HCT116 (cell line): ENCODE results near the gene ENHO. TPM values are rescaled to one million over a fixed set of nuclear protein-coding genes. Genes with fewer than 3 reads are reported as not detected.

Experiments used
- ATAC-seq: fragments of 200-7000 bp; cut with Tn5 transposase; 2 replicates; pipeline ENCODE4 v1.9.1; 2020; ENCODE audit warnings: mild to moderate bottlenecking, moderate library complexity
- BruUV-seq: library from RNA; stranded (reverse); fragments of 400-500 nt; replicated peaks from 2 replicates; lab custom pipeline; 2021; lab: Mats Ljungman, UMichigan
- CTCF ChIA-PET: fragments of 300-600 bp; sonication (Branson Sonifier 250); formaldehyde crosslinking; loops from one replicate; lab custom pipeline; 2021; ENCODE audit warnings: antibody characterized with exemption; lab: Charles Lee
- POLR2A ChIA-PET: fragments of 300-600, 350-600 bp; sonication (Branson Sonifier 250); formaldehyde crosslinking; loops from one replicate; lab custom pipeline; 2021; ENCODE audit warnings: antibody characterized with exemption; lab: Charles Lee
- RAD21 ChIA-PET, 2 experiments: fragments of 300-600 bp; sonication (Branson Sonifier 250); formaldehyde crosslinking; loops; one replicate each; lab custom pipeline; 2023; ENCODE audit warnings: low total read pairs in 2 of 2; ENCODE audit not compliant: uncharacterized antibody in 2 of 2, unreplicated experiment in 2 of 2, low non-redundant PET in 1 of 2; lab: Charles Lee
- DNase-seq: peaks from one replicate; pipeline ENCODE4 v3.0.0-alpha.2; 2010; ENCODE audit warnings: low read depth, low spot score
- H2AFZ ChIP-seq: fragments of 200-600 bp; shearing (Covaris generic), sonication (generic); 2 replicates; pipeline ENCODE4 v1.6.1; 2017; ENCODE audit warnings: low read depth, mixed run types, mixed read lengths, antibody characterized with exemption, low read length; ENCODE audit not compliant: poor library complexity, severe bottlenecking
- H3K27ac ChIP-seq: 2 replicates; pipeline ENCODE4 v1.5.1; 2012; ENCODE audit warnings: low read depth, low read length
- H3K27me3 ChIP-seq: fragments of 200-600 bp; sonication (generic); 2 replicates; pipeline ENCODE4 v1.6.1; 2016; ENCODE audit warnings: mixed run types, low read length, mixed read lengths; ENCODE audit not compliant: insufficient read depth
- H3K36me3 ChIP-seq, 2 experiments: fragments of 200-500 bp in 1 of 2; fragments of 200-600 bp in 1 of 2; sonication (Bioruptor generic) in 1 of 2; sonication (generic) in 1 of 2; 2 replicates each; pipeline versions ENCODE4 v1.5.1 to v1.6.1; 2014 to 2016; ENCODE audit warnings: low read length in 2 of 2, inconsistent platforms in 1 of 2, mixed read lengths in 1 of 2, mixed run types in 1 of 2; ENCODE audit not compliant: insufficient read depth in 2 of 2, control insufficient read depth in 1 of 2
- H3K4me1 ChIP-seq, 2 experiments: fragments of 200-600 bp in 1 of 2; sonication (generic) in 1 of 2; 2 replicates each; pipeline versions ENCODE4 v1.5.1 to v1.6.1; 2012 to 2017; ENCODE audit warnings: low read length in 2 of 2, inconsistent platforms in 1 of 2, mild to moderate bottlenecking in 1 of 2, mixed read lengths in 1 of 2, mixed run types in 1 of 2, moderate library complexity in 1 of 2; ENCODE audit not compliant: insufficient read depth in 2 of 2, control insufficient read depth in 1 of 2
- H3K4me2 ChIP-seq: fragments of 200-600 bp; sonication (generic); 2 replicates; pipeline ENCODE4 v1.6.1; 2017; ENCODE audit warnings: mixed run types, low read length, mixed read lengths
- H3K4me3 ChIP-seq, 2 experiments: fragments of 200-600 bp in 1 of 2; sonication (generic) in 1 of 2; replicated peaks in 1 of 2; 2 replicates each; pipeline ENCODE4 v1.5.1; 2011 to 2016; ENCODE audit warnings: low read length in 2 of 2, control low read depth in 1 of 2, low read depth in 1 of 2, mild to moderate bottlenecking in 1 of 2, mixed read lengths in 1 of 2, mixed run types in 1 of 2
- H3K79me2 ChIP-seq: fragments of 200-600 bp; sonication (generic); 2 replicates; pipeline ENCODE4 v1.6.1; 2017; ENCODE audit warnings: mild to moderate bottlenecking, mixed run types, low read length, moderate library complexity, mixed read lengths; ENCODE audit not compliant: insufficient read depth
- H3K9ac ChIP-seq: fragments of 200-600 bp; sonication (generic); 2 replicates; pipeline ENCODE4 v1.6.1; 2016; ENCODE audit warnings: low read length, mixed read lengths
- H3K9me2 ChIP-seq: fragments of 200-600 bp; sonication (generic), shearing (Covaris generic); 2 replicates; pipeline ENCODE4 v1.6.1; 2017; ENCODE audit warnings: mixed run types, mild to moderate bottlenecking, moderate library complexity; ENCODE audit not compliant: insufficient read depth
- H3K9me3 ChIP-seq, 2 experiments: fragments of 200-500 bp in 1 of 2; fragments of 200-600 bp in 1 of 2; sonication (Bioruptor generic) in 1 of 2; sonication (generic) in 1 of 2; 2 replicates each; pipeline ENCODE4 v1.6.1; 2014 to 2017; ENCODE audit warnings: low read length in 2 of 2, mixed read lengths in 2 of 2, inconsistent platforms in 1 of 2, low read depth in 1 of 2, mild to moderate bottlenecking in 1 of 2, mixed run types in 1 of 2, moderate library complexity in 1 of 2; ENCODE audit not compliant: control insufficient read depth in 1 of 2, insufficient read depth in 1 of 2
- H4K20me1 ChIP-seq: fragments of 200-600 bp; sonication (generic), shearing (Covaris generic); 2 replicates; pipeline ENCODE4 v1.6.1; 2017; ENCODE audit warnings: mixed run types, mild to moderate bottlenecking, moderate library complexity; ENCODE audit not compliant: insufficient read depth
- CEBPB ChIP-seq: IDR thresholded peaks from 2 replicates; pipeline ENCODE4 v1.6.1; 2012; ENCODE audit warnings: low read depth
- FOSL1 ChIP-seq: IDR thresholded peaks from 2 replicates; pipeline ENCODE4 v1.6.1; 2012; ENCODE audit warnings: low read depth
- JUND ChIP-seq: IDR thresholded peaks from 2 replicates; pipeline ENCODE4 v1.6.1; 2012
- YY1 ChIP-seq: IDR thresholded peaks from 2 replicates; pipeline ENCODE4 v1.6.1; 2011; ENCODE audit warnings: low read length, low read depth, moderate library complexity, mild to moderate bottlenecking; ENCODE audit not compliant: insufficient replicate concordance; ENCODE audit errors: extremely low read depth
- intact Hi-C: fragments of 100-400 bp; cut with micrococcal nuclease; formaldehyde crosslinking; loops from 2 replicates; pipeline ENCODE4 v1.10.0; 2022
- total RNA-seq: library from RNA; stranded (reverse); gene quantifications from one replicate; pipeline ENCODE4 v1.2.1, GENCODE V29; 2021; ENCODE audit not compliant: unreplicated experiment
- TF ChIP-seq, protein P1 (sequence below), 3 experiments: fragments of 200-600 bp in 1 of 3; sonication (generic) in 1 of 3; IDR thresholded peaks in 2 of 3; conservative IDR thresholded peaks in 1 of 3; 2 replicates each; pipeline ENCODE4 v1.5.1; 2012 to 2017; ENCODE audit warnings: low read depth in 2 of 3, low read length in 2 of 3, antibody characterized with exemption in 1 of 3, borderline replicate concordance in 1 of 3, control low read depth in 1 of 3, mild to moderate bottlenecking in 1 of 3, mixed read lengths in 1 of 3, mixed run types in 1 of 3, moderate library complexity in 1 of 3; ENCODE audit not compliant: insufficient read depth in 1 of 3
- TF ChIP-seq, protein P2 (sequence below): IDR thresholded peaks from 2 replicates; pipeline ENCODE4 v1.6.1; 2011; ENCODE audit warnings: mild to moderate bottlenecking, low read length, moderate library complexity; ENCODE audit not compliant: insufficient replicate concordance; ENCODE audit errors: extremely low read depth

Gene ENHO
- total RNA-seq, 1 experiment from 2014 or later, result 6.1 TPM

DNA sequence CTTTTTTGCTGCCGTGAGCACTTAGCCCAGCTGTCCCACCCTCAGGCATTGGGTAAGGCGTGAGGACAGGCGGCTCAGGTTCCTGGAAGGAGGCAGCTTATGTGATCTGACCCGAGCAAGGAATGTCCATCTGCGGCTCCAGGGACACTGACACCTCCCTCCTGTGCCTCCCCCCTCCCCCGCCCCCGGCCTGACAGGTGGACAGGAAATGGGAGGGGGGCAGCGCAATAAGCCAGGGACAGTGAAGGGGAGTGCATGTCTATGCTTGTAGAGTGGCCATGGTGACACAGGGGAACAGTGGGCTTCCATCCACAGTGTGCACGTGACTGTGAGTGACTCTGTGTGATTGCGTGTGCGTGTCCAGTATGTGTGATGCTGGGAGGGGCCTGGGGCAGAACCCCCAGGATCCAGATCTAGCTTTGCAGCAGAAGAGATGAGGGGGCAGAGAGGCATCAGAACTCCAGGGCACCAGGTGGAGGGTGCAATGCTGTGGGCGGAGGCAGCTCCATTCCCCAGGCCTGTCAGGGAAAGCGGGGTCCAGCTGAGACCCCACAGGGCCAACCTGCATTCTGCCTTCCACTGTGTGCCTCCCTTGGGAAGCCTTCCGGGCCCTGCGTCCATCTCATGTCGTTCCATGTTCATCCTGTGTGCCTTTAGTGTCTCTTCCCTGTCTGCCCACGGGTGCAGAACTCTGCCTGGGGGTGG, 36.3 kb upstream of the ENHO start (continued):
- TF ChIP-seq, protein P1, sequence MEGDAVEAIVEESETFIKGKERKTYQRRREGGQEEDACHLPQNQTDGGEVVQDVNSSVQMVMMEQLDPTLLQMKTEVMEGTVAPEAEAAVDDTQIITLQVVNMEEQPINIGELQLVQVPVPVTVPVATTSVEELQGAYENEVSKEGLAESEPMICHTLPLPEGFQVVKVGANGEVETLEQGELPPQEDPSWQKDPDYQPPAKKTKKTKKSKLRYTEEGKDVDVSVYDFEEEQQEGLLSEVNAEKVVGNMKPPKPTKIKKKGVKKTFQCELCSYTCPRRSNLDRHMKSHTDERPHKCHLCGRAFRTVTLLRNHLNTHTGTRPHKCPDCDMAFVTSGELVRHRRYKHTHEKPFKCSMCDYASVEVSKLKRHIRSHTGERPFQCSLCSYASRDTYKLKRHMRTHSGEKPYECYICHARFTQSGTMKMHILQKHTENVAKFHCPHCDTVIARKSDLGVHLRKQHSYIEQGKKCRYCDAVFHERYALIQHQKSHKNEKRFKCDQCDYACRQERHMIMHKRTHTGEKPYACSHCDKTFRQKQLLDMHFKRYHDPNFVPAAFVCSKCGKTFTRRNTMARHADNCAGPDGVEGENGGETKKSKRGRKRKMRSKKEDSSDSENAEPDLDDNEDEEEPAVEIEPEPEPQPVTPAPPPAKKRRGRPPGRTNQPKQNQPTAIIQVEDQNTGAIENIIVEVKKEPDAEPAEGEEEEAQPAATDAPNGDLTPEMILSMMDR (IDR thresholded peaks at IDR 0.05 in 2 of 3, conservative IDR thresholded peaks at IDR 0.05 in 1 of 3; ENCODE audit: borderline replicate concordance in 1 of 3, insufficient read depth in 1 of 3, low read depth in 2 of 3, low read length in 2 of 3), result no peak
- TF ChIP-seq JUND (no peak), FOSL1 (no peak)
- TF ChIP-seq, protein P2, sequence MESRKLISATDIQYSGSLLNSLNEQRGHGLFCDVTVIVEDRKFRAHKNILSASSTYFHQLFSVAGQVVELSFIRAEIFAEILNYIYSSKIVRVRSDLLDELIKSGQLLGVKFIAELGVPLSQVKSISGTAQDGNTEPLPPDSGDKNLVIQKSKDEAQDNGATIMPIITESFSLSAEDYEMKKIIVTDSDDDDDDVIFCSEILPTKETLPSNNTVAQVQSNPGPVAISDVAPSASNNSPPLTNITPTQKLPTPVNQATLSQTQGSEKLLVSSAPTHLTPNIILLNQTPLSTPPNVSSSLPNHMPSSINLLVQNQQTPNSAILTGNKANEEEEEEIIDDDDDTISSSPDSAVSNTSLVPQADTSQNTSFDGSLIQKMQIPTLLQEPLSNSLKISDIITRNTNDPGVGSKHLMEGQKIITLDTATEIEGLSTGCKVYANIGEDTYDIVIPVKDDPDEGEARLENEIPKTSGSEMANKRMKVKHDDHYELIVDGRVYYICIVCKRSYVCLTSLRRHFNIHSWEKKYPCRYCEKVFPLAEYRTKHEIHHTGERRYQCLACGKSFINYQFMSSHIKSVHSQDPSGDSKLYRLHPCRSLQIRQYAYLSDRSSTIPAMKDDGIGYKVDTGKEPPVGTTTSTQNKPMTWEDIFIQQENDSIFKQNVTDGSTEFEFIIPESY, result no peak

DNA sequence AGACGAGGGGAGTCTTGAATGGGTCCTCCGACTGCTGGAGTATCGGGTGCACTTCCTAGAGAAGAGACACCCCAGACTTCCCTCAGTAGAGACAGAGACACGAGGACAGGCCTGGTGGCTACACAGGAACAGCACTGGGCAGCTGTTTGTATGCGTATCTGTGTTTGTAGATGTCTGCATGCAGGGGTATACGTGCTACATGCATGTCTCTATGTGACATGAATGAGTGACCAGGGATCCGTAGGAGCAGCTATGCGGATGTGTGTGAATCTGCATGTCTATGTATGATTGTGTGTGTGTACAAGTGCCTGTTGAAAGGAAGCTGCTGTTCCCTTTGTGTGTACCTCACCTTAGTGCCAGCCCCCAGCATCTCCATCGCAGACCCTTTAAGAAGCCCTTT, 35.6 kb upstream of the ENHO start:
- ChIA-PET POLR2A (no interaction called here), RAD21 (no interaction called here), CTCF (interaction anchor here (1.2 to 1.4 kb wide), 2 partner anchors 33 to 155 kb away, joined by 3 to 4 read pairs; no protein-coding TSS in a partner anchor)
- H2AFZ ChIP-seq, result no peak overlapping the region
- no peak overlapping the region for H3K4me3 ChIP-seq
- TF ChIP-seq CEBPB (no peak), YY1 (no peak), JUND (no peak)
- H4K20me1 ChIP-seq, result no peaks in the 10 kb centered on the region
- ATAC-seq (no peak), DNase-seq (no peak)
- no peaks in the 10 kb centered on the region for H3K9me2 ChIP-seq
- H3K9ac ChIP-seq, result no peak overlapping the region
- no peaks in the 10 kb centered on the region for H3K36me3 ChIP-seq
- intact Hi-C loops, result no loop called here
- no peaks in the 10 kb centered on the region for H3K79me2 ChIP-seq
- no TSS peak for BruUV-seq
- no peak overlapping the region for H3K4me2 ChIP-seq
- H3K27me3 ChIP-seq, result no peaks in the 10 kb centered on the region
- H3K27ac ChIP-seq, result no peak overlapping the region
- no peaks in the 10 kb centered on the region for H3K9me3 ChIP-seq
- no peaks in the 10 kb centered on the region for H3K4me1 ChIP-seq
